Gastrocnemius medialis (tissue), 4 donors: ENCODE measurements around the gene LYL1.

Experiments used
- POLR2A ChIP-seq, 2 donors: fragments of 450-650 bp; IDR thresholded peaks; one replicate each; pipeline ENCODE4 v1.6.1; 2017; ENCODE audit warnings: antibody characterized with exemption in 2 of 2, mild to moderate bottlenecking in 2 of 2, moderate library complexity in 2 of 2
- TF ChIP-seq, protein P1 (sequence below), 5 experiments: fragments of 450-650 bp in 3 of 5; fragments of 200-600 bp in 2 of 5; sonication (generic) in 2 of 5; IDR thresholded peaks in 4 of 5; conservative IDR thresholded peaks in 1 of 5; 1 replicate in 4 of 5; 2 replicates in 1 of 5; pipeline ENCODE4 v1.5.1; 2016 to 2019; ENCODE audit warnings: antibody characterized with exemption in 5 of 5, mild to moderate bottlenecking in 3 of 5, moderate library complexity in 3 of 5

GRCh38 chr19:13122275-13122878, 19.7 kb upstream of the LYL1 start:
- TF ChIP-seq POLR2A (IDR thresholded peaks at IDR 0.05), result no peak
- TF ChIP-seq, protein P1, sequence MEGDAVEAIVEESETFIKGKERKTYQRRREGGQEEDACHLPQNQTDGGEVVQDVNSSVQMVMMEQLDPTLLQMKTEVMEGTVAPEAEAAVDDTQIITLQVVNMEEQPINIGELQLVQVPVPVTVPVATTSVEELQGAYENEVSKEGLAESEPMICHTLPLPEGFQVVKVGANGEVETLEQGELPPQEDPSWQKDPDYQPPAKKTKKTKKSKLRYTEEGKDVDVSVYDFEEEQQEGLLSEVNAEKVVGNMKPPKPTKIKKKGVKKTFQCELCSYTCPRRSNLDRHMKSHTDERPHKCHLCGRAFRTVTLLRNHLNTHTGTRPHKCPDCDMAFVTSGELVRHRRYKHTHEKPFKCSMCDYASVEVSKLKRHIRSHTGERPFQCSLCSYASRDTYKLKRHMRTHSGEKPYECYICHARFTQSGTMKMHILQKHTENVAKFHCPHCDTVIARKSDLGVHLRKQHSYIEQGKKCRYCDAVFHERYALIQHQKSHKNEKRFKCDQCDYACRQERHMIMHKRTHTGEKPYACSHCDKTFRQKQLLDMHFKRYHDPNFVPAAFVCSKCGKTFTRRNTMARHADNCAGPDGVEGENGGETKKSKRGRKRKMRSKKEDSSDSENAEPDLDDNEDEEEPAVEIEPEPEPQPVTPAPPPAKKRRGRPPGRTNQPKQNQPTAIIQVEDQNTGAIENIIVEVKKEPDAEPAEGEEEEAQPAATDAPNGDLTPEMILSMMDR (IDR thresholded peaks at IDR 0.05 in 4 of 5, conservative IDR thresholded peaks at IDR 0.05 in 1 of 5), result no peak
